ENCODE measurements around the gene CDYL2.

Gene CDYL2

GRCh38 chr16:80704751-80705505 is 99.5 kb downstream of the CDYL2 start:
- TF ChIP-seq, protein P1, sequence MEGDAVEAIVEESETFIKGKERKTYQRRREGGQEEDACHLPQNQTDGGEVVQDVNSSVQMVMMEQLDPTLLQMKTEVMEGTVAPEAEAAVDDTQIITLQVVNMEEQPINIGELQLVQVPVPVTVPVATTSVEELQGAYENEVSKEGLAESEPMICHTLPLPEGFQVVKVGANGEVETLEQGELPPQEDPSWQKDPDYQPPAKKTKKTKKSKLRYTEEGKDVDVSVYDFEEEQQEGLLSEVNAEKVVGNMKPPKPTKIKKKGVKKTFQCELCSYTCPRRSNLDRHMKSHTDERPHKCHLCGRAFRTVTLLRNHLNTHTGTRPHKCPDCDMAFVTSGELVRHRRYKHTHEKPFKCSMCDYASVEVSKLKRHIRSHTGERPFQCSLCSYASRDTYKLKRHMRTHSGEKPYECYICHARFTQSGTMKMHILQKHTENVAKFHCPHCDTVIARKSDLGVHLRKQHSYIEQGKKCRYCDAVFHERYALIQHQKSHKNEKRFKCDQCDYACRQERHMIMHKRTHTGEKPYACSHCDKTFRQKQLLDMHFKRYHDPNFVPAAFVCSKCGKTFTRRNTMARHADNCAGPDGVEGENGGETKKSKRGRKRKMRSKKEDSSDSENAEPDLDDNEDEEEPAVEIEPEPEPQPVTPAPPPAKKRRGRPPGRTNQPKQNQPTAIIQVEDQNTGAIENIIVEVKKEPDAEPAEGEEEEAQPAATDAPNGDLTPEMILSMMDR (IDR thresholded peaks at IDR 0.05; ENCODE audit: insufficient read depth, low read depth, low read length, missing control alignments): no peak
- DNase-seq (ENCODE audit: low read depth): no peak
- H3K4me3 ChIP-seq (ENCODE audit: low read depth, low read length): no peak overlapping the region

DNA sequence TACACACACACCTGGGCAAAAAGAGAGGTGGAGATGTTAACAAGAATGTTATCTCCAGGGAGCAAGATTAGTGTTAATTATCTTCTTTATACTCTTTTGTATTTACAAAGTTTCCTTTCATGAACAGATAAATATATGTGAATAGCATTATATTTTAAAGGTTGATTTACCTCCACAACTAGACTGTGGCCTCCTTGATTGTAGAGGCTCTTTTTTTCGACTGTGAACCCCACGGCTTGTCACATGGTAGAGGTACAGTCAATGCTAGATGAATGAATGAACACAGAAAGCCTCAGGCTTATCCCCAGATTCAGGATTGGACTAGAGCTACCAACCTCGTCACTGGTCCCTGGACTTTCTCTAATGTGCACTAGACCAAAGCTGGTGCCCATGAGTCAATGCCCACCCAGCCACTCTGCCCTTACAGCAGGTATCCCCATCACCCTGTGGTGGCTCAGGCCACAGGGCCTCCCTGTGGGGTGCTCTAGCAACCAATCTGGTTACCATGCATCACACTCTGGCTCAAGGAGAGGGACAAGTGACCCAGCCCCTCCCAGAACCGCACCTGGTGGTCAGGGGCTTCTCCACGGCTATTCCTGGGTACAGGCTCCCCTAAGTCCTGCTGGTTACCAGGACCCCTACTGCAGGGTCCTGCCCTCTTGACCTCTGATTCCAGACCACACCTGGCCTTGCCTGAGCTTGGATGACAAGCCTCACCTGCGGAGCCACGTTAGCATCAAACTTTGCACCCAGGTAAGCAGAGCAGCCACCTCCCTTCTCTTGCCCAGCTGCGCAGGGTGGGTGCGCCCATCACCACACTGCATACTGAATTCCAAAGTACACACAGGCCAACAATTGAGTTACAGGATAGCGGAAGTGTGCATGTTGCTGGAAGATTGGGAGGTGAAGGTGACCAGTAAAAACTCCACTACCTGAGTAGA is 101.0 kb downstream of the CDYL2 start:
- DNase-seq (ENCODE audit: low read depth): no peak
- TF ChIP-seq, protein P1 (IDR thresholded peaks at IDR 0.05; ENCODE audit: insufficient read depth, low read depth, low read length, missing control alignments): no peak
- no peak overlapping the region for H3K4me3 ChIP-seq (ENCODE audit: low read depth, low read length)

DNA sequence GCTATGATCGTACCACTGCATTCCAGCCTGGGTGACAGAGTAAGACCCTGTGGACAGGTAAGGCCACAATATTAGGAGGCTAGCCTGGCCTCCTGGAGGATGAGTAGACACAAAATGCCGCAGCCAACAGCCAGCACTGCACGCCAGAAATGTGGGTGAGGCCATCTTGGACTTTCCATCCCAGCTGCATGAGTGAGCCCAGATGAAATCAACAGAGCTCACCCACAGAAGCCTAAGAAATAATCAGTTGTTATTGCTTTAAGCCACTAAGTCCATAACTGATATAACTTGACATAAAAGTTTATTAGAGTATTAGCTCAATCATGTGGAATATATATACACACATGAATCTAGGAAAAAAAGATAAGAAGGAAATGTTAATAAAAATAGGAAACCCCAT is 101.7 kb downstream of the CDYL2 start:
- TF ChIP-seq, protein P1 (IDR thresholded peaks at IDR 0.05; ENCODE audit: insufficient read depth, low read depth, low read length, missing control alignments): no peak

DNA sequence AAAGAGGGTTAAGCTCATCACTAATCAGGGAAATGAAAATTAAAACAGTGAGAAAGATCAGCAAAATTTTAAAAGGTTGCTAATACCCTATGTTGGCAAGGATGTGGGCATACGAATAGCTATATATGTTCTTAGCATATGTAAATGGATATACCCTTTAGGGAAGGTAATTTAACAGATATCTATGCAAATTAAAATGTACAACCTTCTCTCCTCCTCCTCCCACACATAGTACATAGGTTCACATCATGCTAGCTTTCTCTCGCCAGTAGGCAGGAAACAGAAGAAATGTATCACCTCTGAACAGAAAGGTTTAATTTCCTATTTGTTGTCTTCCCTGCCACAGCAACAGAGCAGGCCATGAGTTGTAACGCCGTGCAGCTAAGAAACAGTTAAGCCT is 103.8 kb downstream of the CDYL2 start:
- H3K4me3 ChIP-seq (ENCODE audit: low read depth, low read length): no peak overlapping the region
- no peak for DNase-seq (ENCODE audit: low read depth)
- TF ChIP-seq, protein P1 (IDR thresholded peaks at IDR 0.05; ENCODE audit: insufficient read depth, low read depth, low read length, missing control alignments): no peak

More for the DNA sequence above, 101.7 kb downstream of the CDYL2 start:
- H3K4me3 ChIP-seq (ENCODE audit: low read depth, low read length): no peak overlapping the region
- DNase-seq (ENCODE audit: low read depth): no peak

- no peak overlapping the region for H3K4me3 ChIP-seq (ENCODE audit: low read depth, low read length)
- peak; percentile 24 for DNase-seq (ENCODE audit: low read depth)
- TF ChIP-seq, protein P1 (IDR thresholded peaks at IDR 0.05; ENCODE audit: insufficient read depth, low read depth, low read length, missing control alignments): no peak
Observed at GRCh38 chr16:80695020-80695419, 109.4 kb downstream of the CDYL2 start.

DNA sequence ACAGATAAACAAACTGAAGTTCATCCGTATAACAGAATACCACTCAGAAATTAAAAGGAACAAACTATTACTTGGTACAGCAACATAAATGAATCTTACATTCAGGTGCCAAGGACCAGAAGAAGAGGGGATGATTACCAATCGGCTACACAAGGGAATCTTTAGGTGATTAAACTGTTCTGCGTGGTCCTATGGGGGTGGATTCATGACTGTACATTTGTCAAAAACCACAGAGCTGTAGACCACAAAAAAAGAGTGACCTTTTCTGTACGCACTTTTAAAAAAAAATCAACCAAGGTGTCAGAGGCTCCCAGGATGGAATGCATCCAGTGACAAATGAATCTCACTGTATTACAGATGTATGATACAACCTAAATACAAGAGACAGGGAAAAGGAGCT is 110.8 kb downstream of the CDYL2 start:
- H3K4me3 ChIP-seq (ENCODE audit: low read depth, low read length): no peak overlapping the region
- TF ChIP-seq, protein P1 (IDR thresholded peaks at IDR 0.05; ENCODE audit: insufficient read depth, low read depth, low read length, missing control alignments): no peak
- DNase-seq (ENCODE audit: low read depth): no peak
